Keratinocyte (primary cell): ENCODE measurements around the gene TMEM150A. TPM values are rescaled to one million over a fixed set of nuclear protein-coding genes. Genes with fewer than 3 reads are reported as not detected.
"Not testable (repeated sequence)": the region's sequence is repeated elsewhere in the genome, so short reads cannot be mapped to it uniquely, and the experiment has no call there.

Experiments used
- DNase-seq: peaks from one replicate; pipeline ENCODE4 v3.0.0-alpha.2; 2011; ENCODE audit warnings: low read depth, missing footprints, low spot score
- FAIRE-seq: peaks from 2 replicates; lab custom pipeline; 2011; peaks lifted over from hg19 to GRCh38; lab: Jason Lieb, UNC
- H2AFZ ChIP-seq: 2 replicates; pipeline ENCODE4 v1.6.0; 2012; ENCODE audit warnings: low read length, control low read depth, inconsistent platforms; ENCODE audit not compliant: control insufficient read depth
- H3K27ac ChIP-seq: 2 replicates; pipeline ENCODE4 v1.5.1; 2011; ENCODE audit warnings: low read length; ENCODE audit not compliant: control insufficient read depth, insufficient read depth
- H3K27me3 ChIP-seq: 3 replicates; pipeline ENCODE4 v1.6.0; 2011; ENCODE audit warnings: low read length; ENCODE audit not compliant: control insufficient read depth, insufficient read depth; ENCODE audit errors: extremely low read depth
- H3K36me3 ChIP-seq, 2 experiments: 2 replicates in 1 of 2; 3 replicates in 1 of 2; pipeline ENCODE4 v1.5.1; 2011; ENCODE audit warnings: low read length in 2 of 2, mild to moderate bottlenecking in 1 of 2; ENCODE audit not compliant: control insufficient read depth in 2 of 2, insufficient read depth in 2 of 2; ENCODE audit errors: extremely low read depth in 1 of 2
- H3K4me1 ChIP-seq: 3 replicates; pipeline ENCODE4 v1.5.1; 2011; ENCODE audit warnings: low read length; ENCODE audit not compliant: control insufficient read depth, insufficient read depth; ENCODE audit errors: extremely low read depth
- H3K4me2 ChIP-seq: 3 replicates; pipeline ENCODE4 v1.6.0; 2011; ENCODE audit warnings: low read depth, low read length; ENCODE audit not compliant: control insufficient read depth, insufficient read depth; ENCODE audit errors: extremely low read depth
- H3K4me3 ChIP-seq, 3 experiments: fragments of 200-600 bp in 1 of 3; sonication (generic) in 1 of 3; 2 replicates in 2 of 3; 3 replicates in 1 of 3; pipeline ENCODE4 v1.5.1; 2011 to 2016; ENCODE audit warnings: low read length in 3 of 3, mild to moderate bottlenecking in 3 of 3, control low read depth in 2 of 3, inconsistent platforms in 1 of 3, low read depth in 1 of 3, mixed read lengths in 1 of 3, mixed run types in 1 of 3, moderate library complexity in 1 of 3; ENCODE audit not compliant: control insufficient read depth in 2 of 3, insufficient read depth in 2 of 3; ENCODE audit errors: extremely low read depth in 1 of 3
- H3K79me2 ChIP-seq: 2 replicates; pipeline ENCODE4 v1.6.0; 2012; ENCODE audit warnings: low read length; ENCODE audit not compliant: control insufficient read depth, insufficient read depth
- H3K9ac ChIP-seq: 3 replicates; pipeline ENCODE4 v1.6.0; 2011; ENCODE audit warnings: low read length; ENCODE audit not compliant: control insufficient read depth, insufficient read depth; ENCODE audit errors: extremely low read depth
- H3K9me1 ChIP-seq: 3 replicates; pipeline ENCODE4 v1.6.0; 2011; ENCODE audit warnings: low read length; ENCODE audit not compliant: control insufficient read depth, insufficient read depth; ENCODE audit errors: extremely low read depth
- H3K9me3 ChIP-seq: 2 replicates; pipeline ENCODE4 v1.5.1; 2012; ENCODE audit warnings: low read depth, low read length; ENCODE audit not compliant: control insufficient read depth
- H4K20me1 ChIP-seq: 3 replicates; pipeline ENCODE4 v1.6.0; 2011; ENCODE audit warnings: low read length; ENCODE audit not compliant: control insufficient read depth, insufficient read depth; ENCODE audit errors: extremely low read depth
- EZH2 ChIP-seq: IDR thresholded peaks from one replicate; pipeline ENCODE4 v1.6.1; 2012; ENCODE audit warnings: inconsistent platforms, mild to moderate bottlenecking, low read length, moderate library complexity
- dilution Hi-C: fragments of 300-500 bp; cut with MboI; formaldehyde crosslinking; loops from one replicate; pipeline ENCODE4 v1.7.0; 2020; ENCODE audit warnings: low sequenced_read_pairs; ENCODE audit not compliant: extremely low pct_ligation_motif_present
- polyA plus RNA-seq, 5 experiments: library from polyadenylated mRNA; depleted of rRNA in 3 of 5; stranded (reverse) in 3 of 5; stranded (forward) in 1 of 5; unstranded in 1 of 5; fragments of >200 nt; gene quantifications; 1 replicate in 1 of 5; 2 replicates in 3 of 5; 3 replicates in 1 of 5; pipeline versions ENCODE4 v1.2.1 to v1.2.3, GENCODE V29; 2011 to 2012; ENCODE audit warnings: missing spikeins in 2 of 5, low read depth in 1 of 5, low replicate concordance in 1 of 5
- TF ChIP-seq, protein P1 (sequence below), 3 experiments: IDR thresholded peaks in 1 of 3; conservative IDR thresholded peaks in 1 of 3; optimal IDR thresholded peaks in 1 of 3; 2 replicates in 2 of 3; 3 replicates in 1 of 3; pipeline versions ENCODE3 to v1.5.1; 2011; ENCODE audit warnings: low read length in 3 of 3, mild to moderate bottlenecking in 3 of 3, moderate library complexity in 2 of 3, control low read depth in 1 of 3, inconsistent platforms in 1 of 3; ENCODE audit not compliant: insufficient read depth in 2 of 3; ENCODE audit errors: extremely low read depth in 1 of 3

TMEM150A gene
- polyA plus RNA-seq, 1 donor (not counting 4 experiments of a cell fraction or from before 2014, with no cell fraction given): 7.7 TPM

DNA sequence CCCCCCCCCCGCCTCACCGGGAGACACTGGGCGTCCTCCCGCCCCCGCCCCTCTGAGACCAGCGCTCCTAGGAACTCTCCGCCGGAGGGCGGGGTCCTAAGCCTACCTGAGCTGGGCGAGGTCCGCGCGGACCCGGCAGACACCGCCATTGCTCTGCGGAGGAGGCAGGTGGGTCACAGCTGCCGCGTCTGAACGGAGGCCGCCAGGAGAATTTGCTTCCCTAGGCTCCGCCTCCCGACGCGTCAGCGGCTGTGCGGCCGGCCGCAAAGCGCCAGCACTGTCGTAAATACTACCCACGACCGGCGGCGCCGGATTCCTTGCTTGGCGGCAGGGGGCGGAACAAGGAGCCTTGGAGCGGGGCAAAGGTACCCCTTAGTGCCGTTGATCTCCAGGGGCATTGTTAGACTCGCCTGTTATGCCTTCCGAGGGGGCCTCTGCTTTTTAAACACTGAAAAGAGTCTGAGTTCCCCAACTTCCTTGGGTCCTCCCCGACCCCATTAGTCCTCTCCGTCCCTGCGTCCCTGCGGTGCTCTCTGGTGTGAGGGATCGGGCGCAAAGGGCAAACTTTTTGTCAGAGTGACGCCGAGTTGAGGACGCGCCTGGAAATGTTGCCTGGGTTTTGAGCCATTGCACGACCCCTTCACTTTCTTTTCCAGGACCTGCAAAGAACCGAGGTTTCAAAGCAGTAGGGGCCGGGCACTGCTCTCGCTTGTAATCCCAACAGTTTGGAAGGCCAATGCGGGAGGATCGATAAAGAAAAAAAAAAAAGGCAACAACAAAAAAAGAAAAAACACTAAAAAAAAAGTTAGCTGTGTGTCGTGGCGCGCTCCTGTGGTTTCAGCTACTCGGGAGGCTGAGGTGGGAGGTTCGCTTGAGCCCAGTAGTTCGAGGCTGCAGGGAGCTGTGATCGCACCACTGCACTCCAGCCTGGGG lies 41.0 kb downstream of the TMEM150A start, which contains the start of gene GGCX:
Gene GGCX, minus strand, starts transcription at position 214 of the 933 bp plus-strand sequence. Its CDS starts 65 bp downstream, at position 149.
- TF ChIP-seq, protein P1, sequence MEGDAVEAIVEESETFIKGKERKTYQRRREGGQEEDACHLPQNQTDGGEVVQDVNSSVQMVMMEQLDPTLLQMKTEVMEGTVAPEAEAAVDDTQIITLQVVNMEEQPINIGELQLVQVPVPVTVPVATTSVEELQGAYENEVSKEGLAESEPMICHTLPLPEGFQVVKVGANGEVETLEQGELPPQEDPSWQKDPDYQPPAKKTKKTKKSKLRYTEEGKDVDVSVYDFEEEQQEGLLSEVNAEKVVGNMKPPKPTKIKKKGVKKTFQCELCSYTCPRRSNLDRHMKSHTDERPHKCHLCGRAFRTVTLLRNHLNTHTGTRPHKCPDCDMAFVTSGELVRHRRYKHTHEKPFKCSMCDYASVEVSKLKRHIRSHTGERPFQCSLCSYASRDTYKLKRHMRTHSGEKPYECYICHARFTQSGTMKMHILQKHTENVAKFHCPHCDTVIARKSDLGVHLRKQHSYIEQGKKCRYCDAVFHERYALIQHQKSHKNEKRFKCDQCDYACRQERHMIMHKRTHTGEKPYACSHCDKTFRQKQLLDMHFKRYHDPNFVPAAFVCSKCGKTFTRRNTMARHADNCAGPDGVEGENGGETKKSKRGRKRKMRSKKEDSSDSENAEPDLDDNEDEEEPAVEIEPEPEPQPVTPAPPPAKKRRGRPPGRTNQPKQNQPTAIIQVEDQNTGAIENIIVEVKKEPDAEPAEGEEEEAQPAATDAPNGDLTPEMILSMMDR (optimal IDR thresholded peaks at IDR 0.05 in 1 of 3, IDR thresholded peaks at IDR 0.05 in 1 of 3, conservative IDR thresholded peaks at IDR 0.05 in 1 of 3; ENCODE audit: extremely low read depth in 1 of 3, insufficient read depth in 2 of 3, low read length in 3 of 3): peak in 1 of 3 experiments; percentile 11
- TF ChIP-seq EZH2: no peak
- Histone ChIP-seq H4K20me1 (no peaks in the 10 kb centered on the region), H3K4me3 (peak within 1 kb of the TSS; percentile 52 to 97 (median 95)), H2AFZ (peak within 1 kb of the TSS; percentile 99), H3K27me3 (no peaks in the 10 kb centered on the region), H3K9me1 (no peaks in the 10 kb centered on the region), H3K4me2 (peak within 1 kb of the TSS; percentile 99), H3K27ac (peak within 1 kb of the TSS; percentile 86), H3K9me3 (no peaks in the 10 kb centered on the region), H3K9ac (peak within 1 kb of the TSS; percentile 89), H3K36me3 (peaks cover 9 to 10% of the 10 kb centered on the region in 2 experiments), H3K79me2 (peaks cover 23% of the 10 kb centered on the region), H3K4me1 (peaks cover 5% of the 10 kb centered on the region)
- no peak for FAIRE-seq
- DNase-seq: no peak
- dilution Hi-C loops: no loop called here

DNA sequence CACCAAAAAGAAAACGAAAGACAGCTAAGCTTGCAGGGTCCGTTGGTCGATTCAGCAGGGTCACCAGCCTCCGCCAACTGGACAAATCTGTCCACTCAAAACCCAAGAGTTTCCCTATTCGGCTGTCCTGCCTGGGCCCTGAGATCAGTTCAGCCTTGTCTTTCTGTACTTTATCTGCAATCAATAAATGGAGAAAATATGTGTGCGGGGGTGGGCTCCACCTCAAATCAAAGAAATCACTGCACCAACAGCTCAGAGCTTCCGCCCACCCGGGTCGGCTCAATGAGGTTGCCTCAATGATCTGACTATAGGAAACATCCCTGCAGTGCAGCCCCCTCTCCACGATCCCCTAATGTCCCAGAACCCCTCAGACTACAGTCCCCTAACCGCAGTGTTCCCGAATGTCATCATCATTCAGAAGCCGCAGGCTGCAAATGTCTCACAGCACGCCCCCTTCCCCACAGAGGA lies 41.7 kb downstream of the TMEM150A start:
- peaks cover 5% of the 10 kb centered on the region for H3K4me1 ChIP-seq
- no peaks in the 10 kb centered on the region for H4K20me1 ChIP-seq
- H3K4me3 ChIP-seq: peak overlapping the region; percentile 52 to 97 (median 95)
- H3K9me1 ChIP-seq: no peaks in the 10 kb centered on the region
- TF ChIP-seq, protein P1 (optimal IDR thresholded peaks at IDR 0.05 in 1 of 3, IDR thresholded peaks at IDR 0.05 in 1 of 3, conservative IDR thresholded peaks at IDR 0.05 in 1 of 3; ENCODE audit: extremely low read depth in 1 of 3, insufficient read depth in 2 of 3, low read length in 3 of 3): no peak
- TF ChIP-seq EZH2: no peak
- DNase-seq: no peak
- peak overlapping the region; percentile 56 for H2AFZ ChIP-seq
- FAIRE-seq: no peak
- dilution Hi-C loops: no loop called here
- H3K27me3 ChIP-seq: no peaks in the 10 kb centered on the region
- H3K9me3 ChIP-seq: no peaks in the 10 kb centered on the region
- peaks cover 11 to 12% of the 10 kb centered on the region in 2 experiments for H3K36me3 ChIP-seq
- peak overlapping the region; percentile 99 for H3K4me2 ChIP-seq
- H3K27ac ChIP-seq: peak overlapping the region; percentile 60
- peak overlapping the region; percentile 89 for H3K9ac ChIP-seq
- H3K79me2 ChIP-seq: peaks cover 23% of the 10 kb centered on the region

DNA sequence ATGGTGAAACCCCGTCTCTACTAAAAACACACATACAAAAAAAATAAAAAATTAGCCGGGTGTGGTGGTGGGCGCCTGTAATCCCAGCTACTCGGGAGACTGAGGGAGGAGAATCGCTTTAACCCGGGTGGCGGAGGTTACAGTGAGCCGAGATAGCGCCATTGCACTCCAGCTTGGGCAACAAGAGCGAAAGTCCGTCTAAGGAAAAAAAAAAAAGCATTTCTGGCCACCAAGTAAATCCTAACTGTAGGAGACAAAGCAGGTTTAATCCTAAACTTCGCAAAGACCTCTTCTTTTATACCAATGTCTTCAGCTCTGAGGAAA lies 42.1 kb downstream of the TMEM150A start:
- peaks cover 23% of the 10 kb centered on the region for H3K79me2 ChIP-seq
- H3K4me1 ChIP-seq, H3K27ac ChIP-seq, H2AFZ ChIP-seq, H4K20me1 ChIP-seq, DNase-seq, dilution Hi-C loops, FAIRE-seq, H3K9me3 ChIP-seq, H3K9me1 ChIP-seq, H3K27me3 ChIP-seq: not testable (repeated sequence)
- H3K4me2 ChIP-seq: peak overlapping the region; percentile 99
- peak overlapping the region; percentile 89 for H3K9ac ChIP-seq
- H3K4me3 ChIP-seq: peak overlapping the region; percentile 52 to 97 (median 95)
- peaks cover 11 to 13% of the 10 kb centered on the region in 2 experiments for H3K36me3 ChIP-seq
